HG03139 (cell line): ENCODE data around the gene IL2RA.
A peak's percentile ranks its signal among the peaks of the same experiment; 100 is the strongest.

ENCODE experiments used
- ATAC-seq: cut with Tn5 transposase; IDR thresholded peaks from one replicate; pipeline ENCODE4 v1.9.1; 2021; ENCODE audit not compliant: unreplicated experiment

Gene IL2RA

GRCh38 chr10:5988336-5988920 lies 73.7 kb downstream of the IL2RA start:
- ATAC-seq = no peak

GRCh38 chr10:5987747-5988146 lies 74.4 kb downstream of the IL2RA start:
- no peak for ATAC-seq

GRCh38 chr10:5985029-5985428 lies 77.1 kb downstream of the IL2RA start:
- no peak for ATAC-seq

GRCh38 chr10:5983774-5984173 lies 78.4 kb downstream of the IL2RA start:
- no peak for ATAC-seq

- ATAC-seq = no peak
Measured at GRCh38 chr10:5981529-5981928, 80.6 kb downstream of the IL2RA start.

- no peak for ATAC-seq
Measured at GRCh38 chr10:5978230-5978489, 84.0 kb downstream of the IL2RA start.

GRCh38 chr10:5977471-5978229 lies 84.5 kb downstream of the IL2RA start, which contains the start of gene IL15RA:
IL15RA (minus strand) TSS chr10:5977543; CDS start chr10:5977492, 51 bp downstream.
- peak; percentile 48 for ATAC-seq

- peak; percentile 6 for ATAC-seq
Measured at GRCh38 chr10:5976512-5977470, 85.4 kb downstream of the IL2RA start.

- peak; percentile 47 for ATAC-seq
Measured at GRCh38 chr10:5975641-5976473, 86.3 kb downstream of the IL2RA start.

- ATAC-seq = no peak
Measured at GRCh38 chr10:5973069-5973468, 89.1 kb downstream of the IL2RA start.

- no peak for ATAC-seq
Measured at GRCh38 chr10:5971886-5972285, 90.3 kb downstream of the IL2RA start.

GRCh38 chr10:5971315-5971832 lies 90.8 kb downstream of the IL2RA start:
- no peak for ATAC-seq

GRCh38 chr10:5970527-5970926 lies 91.6 kb downstream of the IL2RA start:
- ATAC-seq = no peak

- ATAC-seq = no peak
Measured at GRCh38 chr10:5970066-5970465, 92.1 kb downstream of the IL2RA start.

- ATAC-seq = no peak
Measured at GRCh38 chr10:5968681-5969453, 93.3 kb downstream of the IL2RA start.

- no peak for ATAC-seq
Measured at GRCh38 chr10:5968037-5968680, 94.0 kb downstream of the IL2RA start.

GRCh38 chr10:5965266-5965665 lies 96.9 kb downstream of the IL2RA start:
- no peak for ATAC-seq

GRCh38 chr10:5964736-5965135 lies 97.4 kb downstream of the IL2RA start:
- ATAC-seq = no peak

GRCh38 chr10:5963591-5963990 lies 98.6 kb downstream of the IL2RA start:
- ATAC-seq = no peak
